ENCODE measurements around the gene COG5.

COG5 gene

DNA sequence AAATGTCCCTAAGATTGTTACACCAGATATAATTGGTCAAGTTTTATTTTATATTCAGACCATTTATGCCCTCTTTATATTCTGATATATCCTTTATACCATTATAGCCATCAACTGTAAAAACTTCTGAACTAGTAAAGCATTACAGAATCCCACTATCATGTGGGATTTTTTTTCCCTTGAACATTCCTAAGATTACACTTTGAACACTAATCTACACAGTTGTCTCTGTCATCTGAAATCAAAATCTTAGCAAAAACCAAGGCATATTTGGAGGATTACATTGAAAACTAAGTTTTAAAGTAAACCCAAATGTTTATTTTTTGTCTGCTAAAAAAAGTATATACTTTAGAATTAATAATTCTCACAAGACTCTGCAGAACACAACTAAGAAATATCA is 210.0 kb downstream of the COG5 start:
- DNase-seq (ENCODE audit: low read depth): peak; percentile 4
- no peak for TF ChIP-seq CTCF (conservative IDR thresholded peaks at IDR 0.05; ENCODE audit: low read length)

DNA sequence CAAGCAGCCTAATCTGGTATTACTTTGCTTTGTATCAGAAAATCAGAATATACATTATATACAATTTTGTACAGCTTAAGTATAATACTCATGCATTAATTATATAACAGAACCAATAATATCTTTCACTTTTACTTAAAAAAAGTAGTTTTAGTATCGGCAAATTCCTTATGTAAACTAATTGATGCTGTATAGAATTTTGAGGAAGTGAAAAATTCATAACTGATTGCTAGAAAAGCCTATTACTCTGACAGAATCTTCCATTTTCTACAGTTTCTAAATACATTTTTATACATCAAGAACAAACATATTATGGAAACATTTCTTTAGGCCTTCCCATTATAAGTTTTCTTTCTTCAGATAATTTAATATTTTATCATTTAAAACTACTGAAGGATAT is 217.8 kb downstream of the COG5 start:
- TF ChIP-seq CTCF (conservative IDR thresholded peaks at IDR 0.05; ENCODE audit: low read length): no peak
- no peak overlapping the region for H3K4me3 ChIP-seq (ENCODE audit: low read length)
- no peak for DNase-seq (ENCODE audit: low read depth)

More for the DNA sequence above, 210.0 kb downstream of the COG5 start:
- H3K4me3 ChIP-seq (ENCODE audit: low read length): no peak overlapping the region

- no peak for TF ChIP-seq CTCF (conservative IDR thresholded peaks at IDR 0.05; ENCODE audit: low read length)
- H3K4me3 ChIP-seq (ENCODE audit: low read length): no peak overlapping the region
- DNase-seq (ENCODE audit: low read depth): no peak
Measured at GRCh38 chr7:107344799-107345198, 218.9 kb downstream of the COG5 start.

- no peak overlapping the region for H3K4me3 ChIP-seq (ENCODE audit: low read length)
- no peak for DNase-seq (ENCODE audit: low read depth)
- TF ChIP-seq CTCF (conservative IDR thresholded peaks at IDR 0.05; ENCODE audit: low read length): no peak
Measured at GRCh38 chr7:107344286-107344685, 219.4 kb downstream of the COG5 start.

- no peak for TF ChIP-seq CTCF (conservative IDR thresholded peaks at IDR 0.05; ENCODE audit: low read length)
- H3K4me3 ChIP-seq (ENCODE audit: low read length): no peak overlapping the region
- no peak for DNase-seq (ENCODE audit: low read depth)
Measured at GRCh38 chr7:107338080-107338479, 225.6 kb downstream of the COG5 start.

DNA sequence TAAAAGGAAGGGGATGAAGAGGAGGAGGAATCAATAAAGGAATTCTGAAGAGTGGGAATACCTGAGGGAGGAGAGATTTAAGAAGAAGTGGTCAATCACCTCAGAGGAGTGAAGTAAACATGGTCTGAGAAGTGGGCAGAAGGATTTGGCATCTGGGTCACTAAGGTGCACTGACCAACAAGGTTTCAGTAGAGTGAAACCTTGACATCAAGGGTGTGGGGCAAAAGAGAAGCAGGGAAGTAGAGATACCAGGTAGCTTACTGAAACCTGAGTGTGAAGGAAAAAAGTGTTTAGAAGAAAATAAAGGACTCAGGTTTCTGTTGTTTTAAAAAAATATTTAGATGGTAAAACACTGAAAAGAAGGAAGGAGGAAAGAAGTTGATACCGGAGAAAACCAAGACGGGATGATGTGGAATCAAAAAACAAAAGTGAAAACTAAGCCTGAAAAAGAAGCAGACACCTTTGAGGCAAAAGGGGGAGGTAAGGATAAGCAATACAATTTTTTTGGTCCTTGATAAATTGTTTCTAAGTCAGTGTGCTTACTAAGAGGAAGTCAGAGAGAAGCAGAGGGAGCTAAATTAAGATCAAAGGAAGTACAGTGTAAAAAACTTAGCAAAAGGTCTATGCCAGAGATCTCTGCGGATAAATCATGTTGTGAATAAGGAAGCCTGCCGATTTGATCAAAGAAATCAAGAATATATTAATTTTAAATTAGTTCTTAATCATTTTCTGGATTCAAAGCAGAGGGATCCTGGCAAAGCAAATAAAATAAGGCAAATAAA is 231.0 kb downstream of the COG5 start:
- H3K4me3 ChIP-seq (ENCODE audit: low read length): no peak overlapping the region
- no peak for DNase-seq (ENCODE audit: low read depth)
- TF ChIP-seq CTCF (conservative IDR thresholded peaks at IDR 0.05; ENCODE audit: low read length): no peak

GRCh38 chr7:107330478-107330877 is 233.2 kb downstream of the COG5 start:
- H3K4me3 ChIP-seq (ENCODE audit: low read length): no peak overlapping the region
- no peak for TF ChIP-seq CTCF (conservative IDR thresholded peaks at IDR 0.05; ENCODE audit: low read length)
- DNase-seq (ENCODE audit: low read depth): no peak
